HepG2 (cell line): ENCODE measurements around the gene ENDOG. TPM values are rescaled to one million over a fixed set of nuclear protein-coding genes. Genes with fewer than 3 reads are reported as not detected.

Source experiments
- GLI4 ChIP-seq: sonication (generic); formaldehyde crosslinking; IDR thresholded peaks from 2 replicates; pipeline ENCODE4 v1.5.1; 2020; ENCODE audit warnings: missing genetic modification reagents, mild to moderate bottlenecking, moderate library complexity, borderline replicate concordance
- GTF2F1 ChIP-seq: fragments of 150-350 bp; IDR thresholded peaks from 2 replicates; pipeline ENCODE4 v1.6.1; 2014; ENCODE audit warnings: low read length
- KLF11 ChIP-seq: IDR thresholded peaks from 2 replicates; pipeline ENCODE4 v1.6.1; 2016; ENCODE audit warnings: missing compliant biosample characterization
- LCORL ChIP-seq, 2 experiments: fragments of 450-650 bp in 1 of 2; sonication (generic) in 1 of 2; formaldehyde crosslinking in 1 of 2; IDR thresholded peaks; 2 replicates each; pipeline versions ENCODE4 v1.5.0 to v1.6.1; 2017 to 2020; ENCODE audit warnings: antibody characterized with exemption in 1 of 2, missing genetic modification reagents in 1 of 2
- MIXL1 ChIP-seq: IDR thresholded peaks from 2 replicates; pipeline ENCODE4 v1.6.1; 2016
- RBFOX2 ChIP-seq: fragments of 200-400 bp; formaldehyde crosslinking; IDR thresholded peaks from 2 replicates; pipeline ENCODE4 v1.6.1; 2017; ENCODE audit warnings: low read depth, mild to moderate bottlenecking, low read length
- YEATS2 ChIP-seq: sonication (generic); formaldehyde crosslinking; IDR thresholded peaks from 2 replicates; pipeline ENCODE4 v1.4.0; 2020; ENCODE audit warnings: missing genetic modification reagents, borderline replicate concordance
- ZNF230 ChIP-seq: sonication (generic); formaldehyde crosslinking; IDR thresholded peaks from 2 replicates; pipeline ENCODE4 v1.4.0; 2020; ENCODE audit warnings: mild to moderate bottlenecking, missing genetic modification reagents
- ZNF264 ChIP-seq: sonication (generic); formaldehyde crosslinking; IDR thresholded peaks from 2 replicates; pipeline ENCODE4 v1.4.0; 2020; ENCODE audit warnings: missing genetic modification reagents
- ZNF569 ChIP-seq: sonication (generic); formaldehyde crosslinking; IDR thresholded peaks from 2 replicates; pipeline ENCODE4 v1.5.0; 2020; ENCODE audit warnings: mild to moderate bottlenecking, missing genetic modification reagents, moderate library complexity, borderline replicate concordance
- polyA plus RNA-seq, 8 experiments: library from polyadenylated mRNA; depleted of rRNA in 3 of 8; stranded (reverse) in 7 of 8; unstranded in 1 of 8; fragments of >200 nt; fragmentation: Illumina TruSeq in 4 of 8; extraction: Trizol in 4 of 8; gene quantifications; 2 replicates each; pipeline versions ENCODE4 v1.2.1 to v1.2.3, GENCODE V29; 2011 to 2016; ENCODE audit warnings: low read depth in 4 of 8, missing spikeins in 1 of 8, mixed read lengths in 1 of 8; ENCODE audit not compliant: insufficient read depth in 1 of 8
- total RNA-seq, 5 experiments: library from RNA; depleted of rRNA; stranded (reverse); fragments of >200 nt; fragmentation: Illumina TruSeq; extraction: Trizol; gene quantifications; 2 replicates each; pipeline ENCODE4 v1.2.3, GENCODE V29; 2016; ENCODE audit warnings: low read depth in 1 of 5
- TF ChIP-seq, protein P1 (sequence below): sonication (generic); formaldehyde crosslinking; IDR thresholded peaks from 2 replicates; pipeline ENCODE4 v1.4.0; 2020; ENCODE audit warnings: missing genetic modification reagents, mild to moderate bottlenecking, borderline replicate concordance
- TF ChIP-seq, protein P2 (sequence below): sonication (generic); formaldehyde crosslinking; IDR thresholded peaks from 2 replicates; pipeline ENCODE4 v1.9.0; 2021; ENCODE audit warnings: mild to moderate bottlenecking, missing genetic modification reagents
- TF ChIP-seq, protein P3 (sequence below): sonication (generic); formaldehyde crosslinking; IDR thresholded peaks from 2 replicates; pipeline ENCODE4 v1.4.0; 2020; ENCODE audit warnings: low read depth, mild to moderate bottlenecking, missing genetic modification reagents
- TF ChIP-seq, protein P4 (sequence below): IDR thresholded peaks from 2 replicates; pipeline ENCODE4 v1.6.1; 2018; ENCODE audit warnings: missing genetic modification reagents, mild to moderate bottlenecking, missing compliant biosample characterization
- TF ChIP-seq, protein P5 (sequence below): sonication (generic); formaldehyde crosslinking; IDR thresholded peaks from 2 replicates; pipeline ENCODE4 v1.4.0; 2020; ENCODE audit warnings: mild to moderate bottlenecking, low read depth, missing genetic modification reagents

Gene ENDOG
- total and polyA plus RNA-seq, 2 of the 13 experiments (the other 11 are each of a cell fraction or from before 2014, with no cell fraction given) = 26.3 to 28.8 TPM

DNA sequence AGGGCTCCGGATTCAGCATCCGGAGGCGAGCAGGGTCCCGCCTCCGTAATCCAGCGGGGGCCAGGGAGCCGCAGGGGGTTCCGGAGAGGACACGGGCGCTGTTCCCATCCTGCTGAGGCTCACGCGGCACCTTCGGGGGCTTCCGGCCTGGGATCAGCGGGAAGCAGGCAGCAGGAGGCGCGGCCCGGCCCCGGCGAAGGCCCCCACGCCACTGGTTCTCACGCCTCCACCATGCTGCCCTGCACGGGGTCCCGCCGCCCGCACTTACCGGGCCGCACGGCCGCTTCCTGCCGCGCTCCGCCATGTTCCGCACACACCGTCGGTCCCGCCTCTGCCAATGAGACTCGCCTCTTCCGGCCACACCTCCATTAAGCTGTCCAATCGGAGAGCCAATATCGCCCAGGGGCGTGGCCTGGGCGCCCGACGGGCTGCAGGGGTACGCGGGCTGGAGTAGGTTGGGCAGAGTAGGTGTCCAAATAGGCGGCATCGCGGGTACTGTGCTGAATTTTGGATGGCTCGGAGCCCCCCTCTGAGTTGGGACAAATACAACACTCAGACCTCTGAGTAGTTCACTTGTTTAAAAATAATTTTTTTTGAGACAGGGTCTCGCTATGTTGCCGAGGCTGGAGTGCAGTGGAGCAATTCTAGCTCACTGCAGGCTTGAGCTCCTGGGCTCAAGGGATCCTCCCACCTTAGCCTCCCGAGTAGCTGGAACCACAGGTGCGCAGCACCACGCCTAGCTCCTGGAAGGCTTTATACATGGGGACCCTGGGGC lies 11.4 kb downstream of the ENDOG start, which contains the start of gene SPOUT1 (continued):
- TF ChIP-seq, protein P1, sequence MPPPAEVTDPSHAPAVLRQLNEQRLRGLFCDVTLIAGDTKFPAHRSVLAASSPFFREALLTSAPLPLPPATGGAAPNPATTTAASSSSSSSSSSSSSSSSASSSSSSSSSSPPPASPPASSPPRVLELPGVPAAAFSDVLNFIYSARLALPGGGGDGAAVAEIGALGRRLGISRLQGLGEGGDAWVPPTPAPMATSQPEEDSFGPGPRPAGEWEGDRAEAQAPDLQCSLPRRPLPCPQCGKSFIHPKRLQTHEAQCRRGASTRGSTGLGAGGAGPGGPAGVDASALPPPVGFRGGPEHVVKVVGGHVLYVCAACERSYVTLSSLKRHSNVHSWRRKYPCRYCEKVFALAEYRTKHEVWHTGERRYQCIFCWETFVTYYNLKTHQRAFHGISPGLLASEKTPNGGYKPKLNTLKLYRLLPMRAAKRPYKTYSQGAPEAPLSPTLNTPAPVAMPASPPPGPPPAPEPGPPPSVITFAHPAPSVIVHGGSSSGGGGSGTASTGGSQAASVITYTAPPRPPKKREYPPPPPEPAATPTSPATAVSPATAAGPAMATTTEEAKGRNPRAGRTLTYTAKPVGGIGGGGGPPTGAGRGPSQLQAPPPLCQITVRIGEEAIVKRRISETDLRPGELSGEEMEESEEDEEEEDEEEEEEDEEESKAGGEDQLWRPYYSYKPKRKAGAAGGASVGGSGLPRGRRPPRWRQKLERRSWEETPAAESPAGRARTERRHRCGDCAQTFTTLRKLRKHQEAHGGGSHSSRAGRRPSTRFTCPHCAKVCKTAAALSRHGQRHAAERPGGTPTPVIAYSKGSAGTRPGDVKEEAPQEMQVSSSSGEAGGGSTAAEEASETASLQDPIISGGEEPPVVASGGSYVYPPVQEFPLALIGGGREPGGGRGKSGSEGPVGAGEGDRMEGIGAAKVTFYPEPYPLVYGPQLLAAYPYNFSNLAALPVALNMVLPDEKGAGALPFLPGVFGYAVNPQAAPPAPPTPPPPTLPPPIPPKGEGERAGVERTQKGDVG (CRISPR knock-in tag) = peak; percentile 42; the same call in 1 of the 2 replicates
- TF ChIP-seq, protein P2, sequence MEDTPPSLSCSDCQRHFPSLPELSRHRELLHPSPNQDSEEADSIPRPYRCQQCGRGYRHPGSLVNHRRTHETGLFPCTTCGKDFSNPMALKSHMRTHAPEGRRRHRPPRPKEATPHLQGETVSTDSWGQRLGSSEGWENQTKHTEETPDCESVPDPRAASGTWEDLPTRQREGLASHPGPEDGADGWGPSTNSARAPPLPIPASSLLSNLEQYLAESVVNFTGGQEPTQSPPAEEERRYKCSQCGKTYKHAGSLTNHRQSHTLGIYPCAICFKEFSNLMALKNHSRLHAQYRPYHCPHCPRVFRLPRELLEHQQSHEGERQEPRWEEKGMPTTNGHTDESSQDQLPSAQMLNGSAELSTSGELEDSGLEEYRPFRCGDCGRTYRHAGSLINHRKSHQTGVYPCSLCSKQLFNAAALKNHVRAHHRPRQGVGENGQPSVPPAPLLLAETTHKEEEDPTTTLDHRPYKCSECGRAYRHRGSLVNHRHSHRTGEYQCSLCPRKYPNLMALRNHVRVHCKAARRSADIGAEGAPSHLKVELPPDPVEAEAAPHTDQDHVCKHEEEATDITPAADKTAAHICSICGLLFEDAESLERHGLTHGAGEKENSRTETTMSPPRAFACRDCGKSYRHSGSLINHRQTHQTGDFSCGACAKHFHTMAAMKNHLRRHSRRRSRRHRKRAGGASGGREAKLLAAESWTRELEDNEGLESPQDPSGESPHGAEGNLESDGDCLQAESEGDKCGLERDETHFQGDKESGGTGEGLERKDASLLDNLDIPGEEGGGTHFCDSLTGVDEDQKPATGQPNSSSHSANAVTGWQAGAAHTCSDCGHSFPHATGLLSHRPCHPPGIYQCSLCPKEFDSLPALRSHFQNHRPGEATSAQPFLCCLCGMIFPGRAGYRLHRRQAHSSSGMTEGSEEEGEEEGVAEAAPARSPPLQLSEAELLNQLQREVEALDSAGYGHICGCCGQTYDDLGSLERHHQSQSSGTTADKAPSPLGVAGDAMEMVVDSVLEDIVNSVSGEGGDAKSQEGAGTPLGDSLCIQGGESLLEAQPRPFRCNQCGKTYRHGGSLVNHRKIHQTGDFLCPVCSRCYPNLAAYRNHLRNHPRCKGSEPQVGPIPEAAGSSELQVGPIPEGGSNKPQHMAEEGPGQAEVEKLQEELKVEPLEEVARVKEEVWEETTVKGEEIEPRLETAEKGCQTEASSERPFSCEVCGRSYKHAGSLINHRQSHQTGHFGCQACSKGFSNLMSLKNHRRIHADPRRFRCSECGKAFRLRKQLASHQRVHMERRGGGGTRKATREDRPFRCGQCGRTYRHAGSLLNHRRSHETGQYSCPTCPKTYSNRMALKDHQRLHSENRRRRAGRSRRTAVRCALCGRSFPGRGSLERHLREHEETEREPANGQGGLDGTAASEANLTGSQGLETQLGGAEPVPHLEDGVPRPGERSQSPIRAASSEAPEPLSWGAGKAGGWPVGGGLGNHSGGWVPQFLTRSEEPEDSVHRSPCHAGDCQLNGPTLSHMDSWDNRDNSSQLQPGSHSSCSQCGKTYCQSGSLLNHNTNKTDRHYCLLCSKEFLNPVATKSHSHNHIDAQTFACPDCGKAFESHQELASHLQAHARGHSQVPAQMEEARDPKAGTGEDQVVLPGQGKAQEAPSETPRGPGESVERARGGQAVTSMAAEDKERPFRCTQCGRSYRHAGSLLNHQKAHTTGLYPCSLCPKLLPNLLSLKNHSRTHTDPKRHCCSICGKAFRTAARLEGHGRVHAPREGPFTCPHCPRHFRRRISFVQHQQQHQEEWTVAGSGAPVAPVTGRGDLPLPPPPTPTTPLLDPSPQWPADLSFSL (CRISPR knock-in tag) = no peak
- TF ChIP-seq LCORL (IDR thresholded peaks at IDR 0.05) (no peak), LCORL (CRISPR knock-in tag; IDR thresholded peaks at IDR 0.05) (no peak; the same call in 1 of the 2 replicates), ZNF569 (CRISPR knock-in tag) (no peak), YEATS2 (CRISPR knock-in tag) (peak; percentile 81; the same call in 1 of the 2 replicates), GTF2F1 (no peak), ZNF264 (CRISPR knock-in tag) (0 out of 2 replicates have a peak, but pooled peaks have one; percentile 65), GLI4 (CRISPR knock-in tag) (no peak), ZNF230 (CRISPR knock-in tag) (peak; percentile 89), RBFOX2 (peak; percentile 94), MIXL1 (CRISPR knock-in tag) (peak; percentile 45; the same call in 1 of the 2 replicates), KLF11 (peak; percentile 96; the same call in 1 of the 2 replicates)
- TF ChIP-seq, protein P3, sequence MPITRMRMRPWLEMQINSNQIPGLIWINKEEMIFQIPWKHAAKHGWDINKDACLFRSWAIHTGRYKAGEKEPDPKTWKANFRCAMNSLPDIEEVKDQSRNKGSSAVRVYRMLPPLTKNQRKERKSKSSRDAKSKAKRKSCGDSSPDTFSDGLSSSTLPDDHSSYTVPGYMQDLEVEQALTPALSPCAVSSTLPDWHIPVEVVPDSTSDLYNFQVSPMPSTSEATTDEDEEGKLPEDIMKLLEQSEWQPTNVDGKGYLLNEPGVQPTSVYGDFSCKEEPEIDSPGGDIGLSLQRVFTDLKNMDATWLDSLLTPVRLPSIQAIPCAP (CRISPR knock-in tag) = no peak
- TF ChIP-seq, protein P4, sequence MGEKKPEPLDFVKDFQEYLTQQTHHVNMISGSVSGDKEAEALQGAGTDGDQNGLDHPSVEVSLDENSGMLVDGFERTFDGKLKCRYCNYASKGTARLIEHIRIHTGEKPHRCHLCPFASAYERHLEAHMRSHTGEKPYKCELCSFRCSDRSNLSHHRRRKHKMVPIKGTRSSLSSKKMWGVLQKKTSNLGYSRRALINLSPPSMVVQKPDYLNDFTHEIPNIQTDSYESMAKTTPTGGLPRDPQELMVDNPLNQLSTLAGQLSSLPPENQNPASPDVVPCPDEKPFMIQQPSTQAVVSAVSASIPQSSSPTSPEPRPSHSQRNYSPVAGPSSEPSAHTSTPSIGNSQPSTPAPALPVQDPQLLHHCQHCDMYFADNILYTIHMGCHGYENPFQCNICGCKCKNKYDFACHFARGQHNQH (CRISPR knock-in tag) = peak; percentile 79; the same call in 1 of the 2 replicates
- TF ChIP-seq, protein P5, sequence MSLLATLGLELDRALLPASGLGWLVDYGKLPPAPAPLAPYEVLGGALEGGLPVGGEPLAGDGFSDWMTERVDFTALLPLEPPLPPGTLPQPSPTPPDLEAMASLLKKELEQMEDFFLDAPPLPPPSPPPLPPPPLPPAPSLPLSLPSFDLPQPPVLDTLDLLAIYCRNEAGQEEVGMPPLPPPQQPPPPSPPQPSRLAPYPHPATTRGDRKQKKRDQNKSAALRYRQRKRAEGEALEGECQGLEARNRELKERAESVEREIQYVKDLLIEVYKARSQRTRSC (CRISPR knock-in tag) = 0 out of 2 replicates have a peak, but pooled peaks have one; percentile 57
